A549 (cell line): ENCODE results near the gene ENTPD3.

ENCODE experiments used
- BCL3 ChIP-seq: fragments of >200 bp; sonication (Bioruptor Twin); formaldehyde crosslinking; IDR thresholded peaks from 3 replicates; pipeline ENCODE4 v1.6.1; 2016
- BHLHE40 ChIP-seq: IDR thresholded peaks from 2 replicates; pipeline ENCODE4 v1.6.1; 2012; ENCODE audit warnings: low read depth, low read length, inconsistent platforms
- CTCF ChIP-seq: fragments of >200 bp; sonication (Bioruptor Twin); formaldehyde crosslinking; IDR thresholded peaks from 3 replicates; pipeline ENCODE4 v1.5.1; 2016
- RCOR1 ChIP-seq: fragments of 150-350 bp; IDR thresholded peaks from 2 replicates; pipeline ENCODE4 v1.6.1; 2014; ENCODE audit warnings: antibody characterized with exemption, low read length, low read depth
- TFCP2L1 ChIP-seq: fragments of 250-450 bp; sonication (Bioruptor Pico); IDR thresholded peaks from 2 replicates; pipeline ENCODE4 v1.5.0; 2021; ENCODE audit warnings: mild to moderate bottlenecking

- no peak for TF ChIP-seq BCL3
- TF ChIP-seq RCOR1, result no peak
- no peak for TF ChIP-seq TFCP2L1 (CRISPR knock-in tag)
- TF ChIP-seq CTCF, result no peak
- no peak for TF ChIP-seq BHLHE40
These were observed 78.1 kb downstream of the ENTPD3 start for GRCh38 chr3:40465111-40465407.
